ENCODE measurements around the gene PHOSPHO2. TPM values are rescaled to one million over a fixed set of nuclear protein-coding genes. Genes with fewer than 3 reads are reported as not detected.

PHOSPHO2 gene
- total and polyA plus RNA-seq, 9 of the 15 experiments (the other 6 are each of a cell fraction or from before 2014, with no cell fraction given), result 7.8 to 19.1 (median 11.7) TPM

- TF ChIP-seq ATF7 (IDR thresholded peaks at IDR 0.05) (peak; percentile 73; the same call in 1 of the 2 replicates), NCOR1 (IDR thresholded peaks at IDR 0.05) (peak; percentile 50; the same call in 1 of the 2 replicates), CBFA2T2 (conservative IDR thresholded peaks at IDR 0.05) (peak; percentile 30; the same call in 1 of the 2 replicates), LARP7 (IDR thresholded peaks at IDR 0.05) (no peak), POLR2A (conservative IDR thresholded peaks at IDR 0.05) (no peak), MYNN (IDR thresholded peaks at IDR 0.05) (peak; percentile 96), MYNN (CRISPR knock-in tag; IDR thresholded peaks at IDR 0.05) (no peak), EWSR1 (IDR thresholded peaks at IDR 0.05; ENCODE audit: borderline replicate concordance, low read depth, partially characterized antibody) (no peak), ZNF695 (CRISPR knock-in tag; IDR thresholded peaks at IDR 0.05) (no peak), DPF2 (IDR thresholded peaks at IDR 0.05) (peak; percentile 98), LCOR (CRISPR knock-in tag; IDR thresholded peaks at IDR 0.05) (peak; percentile 74; the same call in 1 of the 2 replicates), TAF7 (tag; IDR thresholded peaks at IDR 0.05) (no peak), CREM (IDR thresholded peaks at IDR 0.05; ENCODE audit: low read depth) (peak; percentile 78), HDAC3 (IDR thresholded peaks at IDR 0.05; ENCODE audit: borderline replicate concordance, partially characterized antibody) (peak; percentile 54), ZNF75A (CRISPR knock-in tag; IDR thresholded peaks at IDR 0.05) (no peak), MAFK (IDR thresholded peaks at IDR 0.05; ENCODE audit: low read length) (no peak), RAD51 (IDR thresholded peaks at IDR 0.05; ENCODE audit: borderline replicate concordance, low read depth) (no peak), JUND (IDR thresholded peaks at IDR 0.05; ENCODE audit: borderline replicate concordance, low read depth, low read length) (peak; percentile 99), JUND (tag; IDR thresholded peaks at IDR 0.05; ENCODE audit: borderline replicate concordance, low read depth, low read length) (peak; percentile 98), MXI1 (IDR thresholded peaks at IDR 0.05; ENCODE audit: low read depth, low read length) (no peak), PML (IDR thresholded peaks at IDR 0.05; ENCODE audit: low read length) (peak; percentile 40; the same call in 1 of the 2 replicates)
- TF ChIP-seq, protein P1, sequence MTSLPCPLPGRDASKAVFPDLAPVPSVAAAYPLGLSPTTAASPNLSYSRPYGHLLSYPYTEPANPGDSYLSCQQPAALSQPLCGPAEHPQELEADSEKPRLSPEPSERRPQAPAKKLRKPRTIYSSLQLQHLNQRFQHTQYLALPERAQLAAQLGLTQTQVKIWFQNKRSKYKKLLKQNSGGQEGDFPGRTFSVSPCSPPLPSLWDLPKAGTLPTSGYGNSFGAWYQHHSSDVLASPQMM (CRISPR knock-in tag; IDR thresholded peaks at IDR 0.05), result no peak
- TF ChIP-seq, protein P2, sequence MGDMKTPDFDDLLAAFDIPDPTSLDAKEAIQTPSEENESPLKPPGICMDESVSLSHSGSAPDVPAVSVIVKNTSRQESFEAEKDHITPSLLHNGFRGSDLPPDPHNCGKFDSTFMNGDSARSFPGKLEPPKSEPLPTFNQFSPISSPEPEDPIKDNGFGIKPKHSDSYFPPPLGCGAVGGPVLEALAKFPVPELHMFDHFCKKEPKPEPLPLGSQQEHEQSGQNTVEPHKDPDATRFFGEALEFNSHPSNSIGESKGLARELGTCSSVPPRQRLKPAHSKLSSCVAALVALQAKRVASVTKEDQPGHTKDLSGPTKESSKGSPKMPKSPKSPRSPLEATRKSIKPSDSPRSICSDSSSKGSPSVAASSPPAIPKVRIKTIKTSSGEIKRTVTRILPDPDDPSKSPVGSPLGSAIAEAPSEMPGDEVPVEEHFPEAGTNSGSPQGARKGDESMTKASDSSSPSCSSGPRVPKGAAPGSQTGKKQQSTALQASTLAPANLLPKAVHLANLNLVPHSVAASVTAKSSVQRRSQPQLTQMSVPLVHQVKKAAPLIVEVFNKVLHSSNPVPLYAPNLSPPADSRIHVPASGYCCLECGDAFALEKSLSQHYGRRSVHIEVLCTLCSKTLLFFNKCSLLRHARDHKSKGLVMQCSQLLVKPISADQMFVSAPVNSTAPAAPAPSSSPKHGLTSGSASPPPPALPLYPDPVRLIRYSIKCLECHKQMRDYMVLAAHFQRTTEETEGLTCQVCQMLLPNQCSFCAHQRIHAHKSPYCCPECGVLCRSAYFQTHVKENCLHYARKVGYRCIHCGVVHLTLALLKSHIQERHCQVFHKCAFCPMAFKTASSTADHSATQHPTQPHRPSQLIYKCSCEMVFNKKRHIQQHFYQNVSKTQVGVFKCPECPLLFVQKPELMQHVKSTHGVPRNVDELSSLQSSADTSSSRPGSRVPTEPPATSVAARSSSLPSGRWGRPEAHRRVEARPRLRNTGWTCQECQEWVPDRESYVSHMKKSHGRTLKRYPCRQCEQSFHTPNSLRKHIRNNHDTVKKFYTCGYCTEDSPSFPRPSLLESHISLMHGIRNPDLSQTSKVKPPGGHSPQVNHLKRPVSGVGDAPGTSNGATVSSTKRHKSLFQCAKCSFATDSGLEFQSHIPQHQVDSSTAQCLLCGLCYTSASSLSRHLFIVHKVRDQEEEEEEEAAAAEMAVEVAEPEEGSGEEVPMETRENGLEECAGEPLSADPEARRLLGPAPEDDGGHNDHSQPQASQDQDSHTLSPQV (IDR thresholded peaks at IDR 0.05), result peak; percentile 49; the same call in 1 of the 2 replicates
- TF ChIP-seq, protein P3, sequence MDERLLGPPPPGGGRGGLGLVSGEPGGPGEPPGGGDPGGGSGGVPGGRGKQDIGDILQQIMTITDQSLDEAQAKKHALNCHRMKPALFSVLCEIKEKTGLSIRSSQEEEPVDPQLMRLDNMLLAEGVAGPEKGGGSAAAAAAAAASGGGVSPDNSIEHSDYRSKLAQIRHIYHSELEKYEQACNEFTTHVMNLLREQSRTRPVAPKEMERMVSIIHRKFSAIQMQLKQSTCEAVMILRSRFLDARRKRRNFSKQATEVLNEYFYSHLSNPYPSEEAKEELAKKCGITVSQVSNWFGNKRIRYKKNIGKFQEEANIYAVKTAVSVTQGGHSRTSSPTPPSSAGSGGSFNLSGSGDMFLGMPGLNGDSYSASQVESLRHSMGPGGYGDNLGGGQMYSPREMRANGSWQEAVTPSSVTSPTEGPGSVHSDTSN (CRISPR knock-in tag; IDR thresholded peaks at IDR 0.05; ENCODE audit: low read depth), result no peak
- TF ChIP-seq, protein P3 (tag; conservative IDR thresholded peaks at IDR 0.05; ENCODE audit: low read depth), result no peak
Measured at GRCh38 chr2:169670215-169670651, 24.0 kb upstream of the PHOSPHO2 start (continued).
